HEK293 (cell line): Measurements from ENCODE around the gene NMT2.
A peak's percentile ranks its signal among the peaks of the same experiment; 100 is the strongest.

ENCODE experiments used
- CTCF ChIA-PET: fragments of 350-600 bp; formaldehyde crosslinking; extraction: SDS; loops from one replicate; lab custom pipeline; 2021; ENCODE audit warnings: antibody characterized with exemption; lab: Yijun Ruan, JAX
- POLR2A ChIA-PET: fragments of 300-600 bp; formaldehyde crosslinking; extraction: SDS; loops from one replicate; lab custom pipeline; 2020; ENCODE audit warnings: antibody characterized with exemption, inconsistent platforms; lab: Yijun Ruan, JAX
- H3K27ac ChIP-seq: fragments of 200-500 bp; sonication (Bioruptor generic); 2 replicates; pipeline ENCODE4 v1.5.1; 2014; ENCODE audit warnings: low read depth, low read length, control low read depth, inconsistent platforms; ENCODE audit errors: extremely low read depth
- H3K36me3 ChIP-seq, 2 experiments: fragments of 200-500 bp in 1 of 2; sonication (Bioruptor generic) in 1 of 2; 1 replicate in 1 of 2; 2 replicates in 1 of 2; pipeline ENCODE4 v1.5.1; 2014 to 2017; ENCODE audit warnings: inconsistent platforms in 2 of 2, low read length in 2 of 2; ENCODE audit not compliant: control insufficient read depth in 2 of 2, insufficient read depth in 1 of 2
- H3K4me1 ChIP-seq: fragments of 200-500 bp; sonication (Bioruptor generic); 2 replicates; pipeline ENCODE4 v1.5.1; 2014; ENCODE audit warnings: mild to moderate bottlenecking, low read length, inconsistent platforms; ENCODE audit not compliant: control insufficient read depth, insufficient read depth
- H3K4me3 ChIP-seq: 2 replicates; pipeline ENCODE4 v1.5.1; 2011; ENCODE audit warnings: low read depth, mild to moderate bottlenecking, control low read depth, low read length, moderate library complexity
- H3K9me3 ChIP-seq: fragments of 200-500 bp; sonication (Bioruptor generic); 2 replicates; pipeline ENCODE4 v1.5.1; 2014; ENCODE audit warnings: low read depth, low read length, inconsistent platforms; ENCODE audit not compliant: control insufficient read depth, insufficient read depth
- ATF2 ChIP-seq: fragments of 450-650 bp; formaldehyde crosslinking; IDR thresholded peaks from 2 replicates; pipeline ENCODE4 v1.5.1; 2016; ENCODE audit warnings: missing biosample characterization, missing genetic modification characterization, low read depth
- BCL6B ChIP-seq: fragments of 450-650 bp; formaldehyde crosslinking; IDR thresholded peaks from 2 replicates; pipeline ENCODE4 v1.5.1; 2017; ENCODE audit warnings: missing biosample characterization, missing genetic modification characterization
- EGR2 ChIP-seq: fragments of 450-650 bp; formaldehyde crosslinking; IDR thresholded peaks from 2 replicates; pipeline ENCODE4 v1.5.1; 2016; ENCODE audit warnings: low read depth, missing biosample characterization, missing genetic modification characterization
- HOXA7 ChIP-seq: sonication (generic); formaldehyde crosslinking; IDR thresholded peaks from 2 replicates; pipeline ENCODE4 v1.8.1; 2022; ENCODE audit warnings: missing genetic modification reagents, borderline replicate concordance
- HOXC10 ChIP-seq: sonication (generic); formaldehyde crosslinking; IDR thresholded peaks from 2 replicates; pipeline ENCODE4 v1.8.1; 2023; ENCODE audit warnings: mild to moderate bottlenecking, missing genetic modification reagents
- MEIS1 ChIP-seq: sonication (generic); formaldehyde crosslinking; IDR thresholded peaks from 2 replicates; pipeline ENCODE4 v1.8.1; 2022; ENCODE audit warnings: missing genetic modification reagents, mild to moderate bottlenecking, borderline replicate concordance
- SCRT1 ChIP-seq: fragments of 450-650 bp; formaldehyde crosslinking; IDR thresholded peaks from 2 replicates; pipeline ENCODE4 v1.5.1; 2016; ENCODE audit warnings: missing biosample characterization, missing genetic modification characterization, borderline replicate concordance
- SP2 ChIP-seq: fragments of 450-650 bp; formaldehyde crosslinking; IDR thresholded peaks from 2 replicates; pipeline ENCODE4 v1.5.1; 2016; ENCODE audit warnings: missing biosample characterization, missing genetic modification characterization
- YY2 ChIP-seq: fragments of 450-650 bp; formaldehyde crosslinking; IDR thresholded peaks from 2 replicates; pipeline ENCODE4 v1.5.1; 2016; ENCODE audit warnings: missing biosample characterization, missing genetic modification characterization
- ZBTB11 ChIP-seq: fragments of 450-650 bp; formaldehyde crosslinking; conservative IDR thresholded peaks from 2 replicates; pipeline ENCODE4 v1.5.1; 2016; ENCODE audit warnings: low read depth, missing biosample characterization, missing genetic modification characterization
- ZBTB17 ChIP-seq: fragments of 450-650 bp; formaldehyde crosslinking; IDR thresholded peaks from 2 replicates; pipeline ENCODE4 v1.5.1; 2016; ENCODE audit warnings: missing biosample characterization, missing genetic modification characterization
- ZBTB44 ChIP-seq: fragments of 450-650 bp; IDR thresholded peaks from 2 replicates; pipeline ENCODE4 v1.5.1; 2018; ENCODE audit warnings: missing biosample characterization, mild to moderate bottlenecking, missing genetic modification characterization
- ZIC2 ChIP-seq: fragments of 450-650 bp; formaldehyde crosslinking; IDR thresholded peaks from 2 replicates; pipeline ENCODE4 v1.5.1; 2016; ENCODE audit warnings: missing biosample characterization, missing genetic modification characterization
- ZNF175 ChIP-seq: fragments of 450-650 bp; formaldehyde crosslinking; IDR thresholded peaks from 2 replicates; pipeline ENCODE4 v1.5.1; 2016; ENCODE audit warnings: missing biosample characterization, missing genetic modification characterization
- ZNF184 ChIP-seq: fragments of 450-650 bp; IDR thresholded peaks from 2 replicates; pipeline ENCODE4 v1.5.1; 2018; ENCODE audit warnings: missing biosample characterization, mild to moderate bottlenecking, missing genetic modification characterization
- ZNF211 ChIP-seq: fragments of 450-650 bp; formaldehyde crosslinking; IDR thresholded peaks from 2 replicates; pipeline ENCODE4 v1.5.1; 2016; ENCODE audit warnings: low read depth, missing biosample characterization, missing genetic modification characterization
- ZNF350 ChIP-seq: fragments of 450-650 bp; formaldehyde crosslinking; IDR thresholded peaks from 2 replicates; pipeline ENCODE4 v1.5.0; 2017; ENCODE audit warnings: missing biosample characterization, mild to moderate bottlenecking, missing genetic modification characterization
- ZNF48 ChIP-seq: fragments of 450-650 bp; formaldehyde crosslinking; IDR thresholded peaks from 2 replicates; pipeline ENCODE4 v1.5.1; 2016; ENCODE audit warnings: missing biosample characterization, missing genetic modification characterization
- ZNF510 ChIP-seq: fragments of 450-650 bp; formaldehyde crosslinking; IDR thresholded peaks from 2 replicates; pipeline ENCODE4 v1.5.1; 2018; ENCODE audit warnings: mild to moderate bottlenecking, missing genetic modification characterization, missing biosample characterization; ENCODE audit not compliant: insufficient replicate concordance
- ZNF529 ChIP-seq: fragments of 450-650 bp; formaldehyde crosslinking; IDR thresholded peaks from 2 replicates; pipeline ENCODE4 v1.5.1; 2017; ENCODE audit warnings: missing genetic modification characterization, missing biosample characterization; ENCODE audit not compliant: insufficient replicate concordance
- ZNF600 ChIP-seq: fragments of 450-650 bp; formaldehyde crosslinking; IDR thresholded peaks from 2 replicates; pipeline ENCODE4 v1.5.1; 2016; ENCODE audit warnings: missing biosample characterization, missing genetic modification characterization
- ZNF629 ChIP-seq: fragments of 450-650 bp; formaldehyde crosslinking; IDR thresholded peaks from 2 replicates; pipeline ENCODE4 v1.5.1; 2017; ENCODE audit warnings: missing biosample characterization, missing genetic modification characterization
- ZNF654 ChIP-seq: fragments of 450-650 bp; formaldehyde crosslinking; IDR thresholded peaks from 2 replicates; pipeline ENCODE4 v1.5.1; 2016; ENCODE audit warnings: low read depth, missing biosample characterization, missing genetic modification characterization
- ZNF785 ChIP-seq: fragments of 450-650 bp; formaldehyde crosslinking; IDR thresholded peaks from 2 replicates; pipeline ENCODE4 v1.5.1; 2016; ENCODE audit warnings: missing biosample characterization, missing genetic modification characterization
- ZNF830 ChIP-seq: fragments of 450-650 bp; IDR thresholded peaks from 2 replicates; pipeline ENCODE4 v1.5.0; 2018; ENCODE audit warnings: missing biosample characterization, missing genetic modification characterization, low read depth, mild to moderate bottlenecking, moderate library complexity
- ZSCAN18 ChIP-seq: fragments of 450-650 bp; formaldehyde crosslinking; IDR thresholded peaks from 2 replicates; pipeline ENCODE4 v1.5.1; 2016; ENCODE audit warnings: missing biosample characterization, missing genetic modification characterization

Gene NMT2

GRCh38 chr10:15084502-15084922, 84.0 kb downstream of the NMT2 start:
- ChIA-PET POLR2A (no interaction called here), CTCF (no interaction called here)
- Histone ChIP-seq H3K27ac (no peak overlapping the region), H3K4me3 (peak overlapping the region; percentile 15; the same call in 1 of the 2 replicates), H3K4me1 (no peaks in the 10 kb centered on the region), H3K36me3 (no peaks in the 10 kb centered on the region), H3K9me3 (no peaks in the 10 kb centered on the region)
- TF ChIP-seq ZBTB17 (tag by site-specific recombination) (0 out of 2 replicates have a peak, but pooled peaks have one; percentile 26), ZNF350 (peak; percentile 45; the same call in 1 of the 2 replicates), ZBTB11 (tag by site-specific recombination) (no peak), HOXC10 (CRISPR knock-in tag) (no peak), ZNF600 (tag by site-specific recombination) (no peak), SP2 (tag by site-specific recombination) (peak; percentile 47)

- no peaks in the 10 kb centered on the region for H3K9me3 ChIP-seq
- no peaks in the 10 kb centered on the region for H3K4me1 ChIP-seq
- no peak for TF ChIP-seq ZNF654 (tag by site-specific recombination)
- TF ChIP-seq ZNF830, result no peak
- no peak for TF ChIP-seq ZNF629 (tag by site-specific recombination)
- TF ChIP-seq YY2, result no peak
- TF ChIP-seq BCL6B, result no peak
- no peak for TF ChIP-seq ZBTB44 (tag by site-specific recombination)
- TF ChIP-seq ZNF48 (tag by site-specific recombination), result no peak
- no peak for TF ChIP-seq ATF2 (tag by site-specific recombination)
- TF ChIP-seq ZIC2 (tag by site-specific recombination), result no peak
- no peak for TF ChIP-seq MEIS1 (CRISPR knock-in tag)
- no peak for TF ChIP-seq ZNF785 (tag by site-specific recombination)
- no peak for TF ChIP-seq ZNF510 (tag by site-specific recombination)
- no peak for TF ChIP-seq EGR2 (tag by site-specific recombination)
- no peak for TF ChIP-seq ZSCAN18 (tag by site-specific recombination)
- TF ChIP-seq ZNF211 (tag by site-specific recombination), result no peak
- no peak for TF ChIP-seq ZNF529
- no peak for TF ChIP-seq SCRT1 (tag by site-specific recombination)
- TF ChIP-seq HOXA7 (CRISPR knock-in tag), result no peak
- TF ChIP-seq ZNF184, result no peak
- TF ChIP-seq ZNF175 (tag by site-specific recombination), result no peak
- CTCF ChIA-PET, result no interaction called here
- no peaks in the 10 kb centered on the region for H3K36me3 ChIP-seq
- H3K27ac ChIP-seq, result no peak overlapping the region
- peak overlapping the region; percentile 15 for H3K4me3 ChIP-seq
- POLR2A ChIA-PET, result no interaction called here
Observed at GRCh38 chr10:15083674-15084501, 84.6 kb downstream of the NMT2 start.
